ENCODE results near the gene ZNF93.
A peak's percentile ranks its signal among the peaks of the same experiment; 100 is the strongest.
"Not testable (repeated sequence)": the region's sequence is repeated elsewhere in the genome, so short reads cannot be mapped to it uniquely, and the experiment has no call there.

The ZNF93 gene

GRCh38 chr19:19900729-19901444 lies at the start of gene ZNF93:
ZNF93 (plus strand) TSS chr19:19900946; CDS start chr19:19901089, 143 bp downstream.
- DNase-seq (ENCODE audit: low spot score): peak; percentile 96

GRCh38 chr19:19851740-19852139 lies 49.0 kb upstream of the ZNF93 start:
- DNase-seq (ENCODE audit: low spot score): not testable (repeated sequence)

GRCh38 chr19:19858751-19859150 lies 42.0 kb upstream of the ZNF93 start:
- DNase-seq (ENCODE audit: low spot score): no peak

GRCh38 chr19:19860756-19861390 lies 39.9 kb upstream of the ZNF93 start:
- DNase-seq (ENCODE audit: low spot score): peak; percentile 56

- peak; percentile 95 for DNase-seq (ENCODE audit: low spot score)
Observed at GRCh38 chr19:19865750-19866610, 34.8 kb upstream of the ZNF93 start, which contains the start of gene ZNF253. ZNF253 (plus strand) TSS chr19:19865882; CDS start chr19:19865997, 115 bp downstream.

DNA sequence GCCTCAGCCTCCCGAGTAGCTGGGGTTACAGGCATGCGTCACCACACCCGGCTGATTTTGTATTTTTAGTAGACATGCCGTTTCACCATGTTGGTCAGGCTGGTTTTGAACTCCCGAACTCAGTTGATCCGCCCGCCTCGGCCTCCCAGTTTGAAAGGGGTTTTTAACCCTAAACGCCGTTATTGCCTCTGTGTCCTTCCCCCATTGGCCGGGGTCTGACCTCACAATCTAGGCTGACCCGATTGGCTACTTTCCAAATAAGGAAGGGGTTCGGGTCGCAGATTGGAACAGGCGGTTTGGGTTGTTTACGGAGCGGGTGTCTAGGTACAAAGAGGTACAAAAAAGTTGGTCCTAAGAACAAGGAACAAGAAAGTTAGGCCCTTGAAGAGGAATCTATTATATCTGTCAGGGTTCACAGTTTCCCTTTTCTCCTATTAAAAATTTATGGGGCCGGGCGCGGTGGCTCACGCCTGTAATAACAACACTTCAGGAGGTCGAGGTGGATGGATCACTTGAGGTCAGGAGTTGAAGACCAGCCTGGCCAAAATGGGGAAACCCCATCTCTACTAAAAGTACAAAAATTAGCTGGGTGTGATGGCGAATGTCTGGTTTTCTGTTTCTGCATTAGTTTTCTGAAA lies 34.0 kb upstream of the ZNF93 start:
- DNase-seq (ENCODE audit: low spot score): peak; percentile 61

DNA sequence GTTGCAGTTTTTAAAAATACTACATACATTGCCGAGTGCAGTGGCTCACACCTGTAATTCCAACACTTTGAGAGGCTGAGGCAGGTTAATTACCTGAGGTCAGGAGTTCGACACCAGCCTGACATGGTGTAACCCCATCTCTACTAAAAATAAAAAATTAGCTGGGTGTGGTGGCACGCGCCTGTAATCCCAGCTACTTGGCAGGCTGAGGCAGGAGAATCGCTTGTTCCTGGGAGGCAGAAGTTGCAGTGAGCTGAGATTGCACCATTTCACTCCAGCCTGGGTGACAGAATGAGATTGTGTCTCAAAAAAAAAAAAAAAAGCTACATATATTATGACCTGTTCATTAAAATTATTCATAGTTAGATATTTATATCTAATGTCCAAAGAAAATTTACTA lies 30.7 kb upstream of the ZNF93 start:
- DNase-seq (ENCODE audit: low spot score): not testable (repeated sequence)

DNA sequence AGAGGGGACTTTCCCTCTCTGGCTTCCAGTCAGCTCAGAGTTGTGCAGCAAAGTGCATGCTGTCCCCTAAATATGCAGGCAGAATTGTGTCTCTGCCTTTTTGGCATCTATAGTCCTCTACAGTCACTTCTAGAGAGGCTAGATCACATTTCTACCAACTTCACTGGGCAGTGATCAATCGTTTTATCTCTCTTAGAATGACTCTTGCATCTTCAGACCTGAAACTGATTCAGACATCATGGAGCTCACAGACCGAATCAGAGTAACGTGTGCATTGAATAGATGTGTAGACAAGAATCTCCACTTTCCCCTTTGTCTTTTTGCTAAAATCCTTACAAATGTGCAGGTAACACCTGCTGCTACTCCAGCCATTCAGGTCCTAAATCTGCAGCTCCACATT lies 28.8 kb upstream of the ZNF93 start:
- DNase-seq (ENCODE audit: low spot score): no peak

DNA sequence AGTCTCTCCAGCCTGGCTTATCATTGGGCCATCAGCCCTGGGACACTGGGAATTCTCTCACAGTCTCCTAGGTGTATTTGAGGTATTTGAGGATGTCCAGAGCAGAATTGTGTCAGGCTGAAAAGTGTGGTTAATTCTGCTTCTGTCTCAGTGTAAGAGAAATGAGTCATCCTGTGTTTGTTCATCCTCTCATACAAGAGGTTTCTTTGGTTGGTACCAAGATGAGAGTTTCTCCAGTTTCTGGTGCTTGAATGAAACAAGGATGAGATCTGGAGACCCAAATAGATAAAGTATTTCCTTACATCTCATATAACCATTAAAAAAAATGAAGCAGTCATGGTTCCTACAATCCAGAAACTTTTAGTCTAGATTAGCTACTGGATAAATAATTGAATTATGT lies 27.4 kb upstream of the ZNF93 start:
- DNase-seq (ENCODE audit: low spot score): no peak

- no peak for DNase-seq (ENCODE audit: low spot score)
Observed at GRCh38 chr19:19877724-19878123, 23.0 kb upstream of the ZNF93 start.

DNA sequence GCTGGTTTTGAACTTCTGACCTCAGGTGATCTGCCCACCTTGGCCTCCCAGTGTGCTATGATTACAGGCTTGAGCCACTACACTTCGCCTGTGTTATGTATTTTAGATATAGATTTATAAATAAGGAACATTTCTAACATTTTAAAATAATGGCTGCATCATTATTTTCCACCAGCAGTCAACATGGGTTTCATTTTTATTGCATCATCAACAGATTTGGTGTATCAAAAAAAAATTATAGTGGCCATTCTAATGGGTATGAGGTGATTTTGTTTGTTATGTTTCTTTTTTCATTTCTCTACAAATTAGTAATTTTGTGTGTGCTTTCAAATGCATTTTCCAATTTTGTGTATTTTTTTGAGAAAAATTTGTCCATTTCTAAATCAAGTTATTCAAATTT lies 16.2 kb upstream of the ZNF93 start:
- no peak for DNase-seq (ENCODE audit: low spot score)

GRCh38 chr19:19892055-19892941 lies 8.4 kb upstream of the ZNF93 start:
- DNase-seq (ENCODE audit: low spot score): not testable (repeated sequence)

DNA sequence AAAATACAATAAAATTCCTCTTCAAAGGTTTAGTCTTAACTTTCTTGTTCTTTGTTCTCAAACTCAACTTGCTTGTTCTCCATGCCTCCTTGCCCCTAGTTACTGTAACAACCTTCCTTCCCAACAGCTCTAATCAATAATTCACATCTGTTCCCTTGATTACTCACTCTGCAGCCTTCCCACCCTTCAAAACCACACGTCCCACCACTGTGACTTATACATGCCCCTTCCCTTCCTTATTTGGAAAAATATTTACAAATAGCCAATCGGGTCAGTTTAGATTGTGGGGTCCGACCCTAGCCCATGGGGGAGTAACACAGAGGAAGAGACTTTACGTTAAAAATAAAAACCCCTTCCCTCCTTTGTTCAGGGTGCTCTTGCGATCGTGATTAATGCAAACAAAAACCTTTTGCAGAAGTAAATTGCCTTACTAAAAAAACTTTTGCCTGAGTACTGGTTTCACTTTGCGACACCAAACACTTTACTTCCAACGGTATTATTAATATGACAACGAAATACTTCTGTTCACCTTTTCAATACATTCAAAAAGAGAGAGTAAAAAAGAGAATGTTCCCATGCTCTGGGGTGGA lies 512 bp upstream of the ZNF93 start:
- no peak for DNase-seq (ENCODE audit: low spot score)

GRCh38 chr19:19907551-19907950 lies 6.8 kb downstream of the ZNF93 start:
- DNase-seq (ENCODE audit: low spot score): not testable (repeated sequence)

DNA sequence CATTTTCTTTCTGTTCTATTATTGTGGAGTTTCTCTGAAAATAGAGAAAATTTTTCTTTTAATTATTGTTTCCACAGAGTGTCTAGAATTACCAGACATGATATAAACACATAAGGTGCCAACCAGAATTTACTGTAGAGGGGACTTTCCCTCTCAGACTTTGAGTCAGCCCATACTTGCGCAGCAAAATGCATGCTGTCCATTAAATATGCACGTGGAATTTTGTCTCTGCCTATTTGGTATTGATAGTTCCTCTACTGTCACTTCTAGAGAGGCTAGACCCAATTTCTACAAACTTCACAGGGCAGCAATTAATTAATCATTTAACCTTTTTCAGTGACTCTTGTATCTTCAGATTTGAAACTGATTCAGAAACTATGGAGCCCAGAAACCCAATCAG lies 8.9 kb downstream of the ZNF93 start:
- DNase-seq (ENCODE audit: low spot score): no peak

DNA sequence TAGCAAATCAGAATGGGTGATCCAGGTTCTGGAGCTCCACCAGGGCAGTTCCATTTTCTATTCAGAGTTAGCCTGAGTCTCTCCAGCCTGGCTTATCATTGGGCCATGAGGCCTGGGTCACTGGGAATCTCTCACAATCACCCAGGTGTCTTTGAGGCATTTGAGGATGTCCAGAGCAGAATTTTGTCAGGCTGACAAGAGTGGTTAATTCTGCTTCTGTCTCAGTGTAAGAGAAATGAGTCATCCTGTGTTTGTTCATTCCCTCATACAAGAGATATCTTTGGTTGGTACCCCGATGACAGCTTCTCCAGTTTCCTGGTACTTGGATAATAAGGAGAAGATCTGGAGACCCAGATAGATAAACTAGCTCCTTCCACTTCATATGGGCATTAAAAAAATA lies 10.4 kb downstream of the ZNF93 start:
- DNase-seq (ENCODE audit: low spot score): no peak

DNA sequence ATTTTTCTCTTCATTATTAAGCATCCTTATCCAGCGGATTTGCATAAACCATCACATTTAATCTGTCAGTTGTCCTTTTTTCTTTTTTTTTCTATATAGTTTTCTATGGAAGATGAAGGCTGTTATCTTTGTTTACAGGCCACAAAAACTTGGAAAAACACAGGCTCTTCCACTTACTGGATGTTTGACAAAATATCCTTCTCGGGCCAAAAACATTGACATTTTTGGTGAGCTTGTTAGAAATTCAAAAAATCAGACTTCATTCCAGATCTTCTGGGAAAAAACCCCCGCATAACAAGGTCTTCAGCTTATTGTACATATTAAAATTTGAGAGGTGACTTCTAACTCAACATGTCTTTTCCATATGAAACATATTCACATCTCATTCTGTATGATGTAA lies 13.8 kb downstream of the ZNF93 start:
- no peak for DNase-seq (ENCODE audit: low spot score)

DNA sequence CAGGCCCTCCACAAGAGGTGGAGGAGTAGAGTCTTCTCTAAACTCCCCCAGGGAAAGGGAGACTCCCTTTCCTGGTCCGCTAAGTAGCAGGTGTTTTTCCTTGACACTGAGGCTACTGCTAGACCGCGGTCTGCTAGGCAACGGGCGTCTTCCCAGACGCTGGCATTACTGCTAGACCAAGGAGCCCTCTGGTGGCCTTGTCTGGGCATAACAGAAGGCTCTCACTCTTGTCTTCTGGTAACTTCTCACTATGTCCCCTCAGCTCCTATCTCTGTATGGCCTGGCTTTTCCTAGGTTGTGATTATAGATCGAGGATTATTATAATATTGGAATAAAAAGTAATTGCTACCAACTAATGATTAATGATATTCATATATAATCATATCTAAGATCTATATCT lies 29.7 kb downstream of the ZNF93 start:
- DNase-seq (ENCODE audit: low spot score): peak; percentile 13

DNA sequence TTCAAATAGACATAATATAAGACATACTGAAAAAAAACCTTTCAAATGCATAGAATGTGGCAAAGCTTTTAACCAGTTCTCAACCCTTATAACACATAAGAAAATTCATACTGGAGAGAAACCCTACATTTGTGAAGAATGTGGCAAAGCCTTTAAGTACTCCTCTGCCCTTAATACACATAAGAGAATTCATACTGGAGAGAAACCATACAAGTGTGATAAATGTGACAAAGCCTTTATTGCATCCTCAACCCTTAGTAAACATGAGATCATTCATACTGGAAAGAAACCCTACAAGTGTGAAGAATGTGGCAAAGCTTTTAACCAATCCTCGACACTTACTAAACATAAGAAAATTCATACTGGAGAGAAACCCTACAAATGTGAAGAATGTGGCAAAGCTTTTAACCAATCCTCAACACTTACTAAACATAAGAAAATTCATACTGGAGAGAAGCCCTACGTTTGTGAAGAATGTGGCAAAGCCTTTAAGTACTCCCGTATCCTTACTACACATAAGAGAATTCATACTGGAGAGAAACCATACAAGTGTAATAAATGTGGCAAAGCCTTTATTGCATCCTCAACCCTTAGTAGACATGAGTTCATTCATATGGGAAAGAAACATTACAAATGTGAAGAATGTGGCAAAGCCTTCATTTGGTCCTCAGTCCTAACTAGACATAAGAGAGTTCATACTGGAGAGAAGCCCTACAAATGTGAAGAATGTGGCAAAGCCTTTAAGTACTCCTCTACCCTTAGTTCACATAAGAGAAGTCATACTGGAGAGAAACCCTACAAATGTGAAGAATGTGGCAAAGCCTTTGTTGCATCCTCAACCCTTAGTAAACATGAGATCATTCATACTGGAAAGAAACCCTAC lies 32.9 kb downstream of the ZNF93 start:
- DNase-seq (ENCODE audit: low spot score): not testable (repeated sequence)

DNA sequence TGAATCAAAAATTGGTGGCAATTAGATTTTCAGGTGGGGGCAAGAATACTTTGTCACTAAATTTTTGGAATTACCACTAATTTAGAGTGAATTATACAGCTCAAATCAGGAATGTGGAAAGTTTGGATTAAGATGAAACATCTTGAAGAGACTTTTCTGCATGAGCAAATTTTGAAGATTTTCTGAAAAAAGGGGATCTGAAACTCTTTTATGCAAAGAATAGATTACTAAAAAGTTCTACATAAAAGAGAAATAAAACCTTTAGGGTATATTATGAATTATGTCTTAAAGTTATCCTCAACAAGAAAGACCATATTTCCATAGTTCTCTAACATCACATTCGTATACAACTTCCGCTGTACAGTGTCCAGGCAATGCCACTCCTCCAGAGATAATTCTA lies 36.7 kb downstream of the ZNF93 start:
- DNase-seq (ENCODE audit: low spot score): no peak

Measured in CD4-positive, alpha-beta T cell treated with Interleukin-2 at 100 ng/mL for 4 hours (primary cell).